CD4-positive, alpha-beta T cell (primary cell): ENCODE measurements around the gene APBA2. TPM values are rescaled to one million over a fixed set of nuclear protein-coding genes. Genes with fewer than 3 reads are reported as not detected.

Experiments
- ATAC-seq: fragments of 200-7000 bp; cut with Tn5 transposase; one replicate; pipeline ENCODE4 v1.10.0; 2022; ENCODE audit warnings: mild to moderate bottlenecking; ENCODE audit not compliant: poor library complexity
- CTCF ChIA-PET: fragments of 350-600 bp; sonication (Branson Sonifier 250); formaldehyde crosslinking; loops from one replicate; lab custom pipeline; 2021; ENCODE audit warnings: antibody characterized with exemption, inconsistent platforms; lab: Charles Lee
- POLR2A ChIA-PET: fragments of 350-600 bp; sonication (Branson Sonifier 250); formaldehyde crosslinking; loops from one replicate; lab custom pipeline; 2021; ENCODE audit warnings: antibody characterized with exemption, inconsistent platforms; lab: Charles Lee
- DNase-seq, 14 experiments: peaks; one replicate each; pipeline ENCODE4 v3.0.0-alpha.2; 2013 to 2020; ENCODE audit warnings: mixed read lengths in 2 of 14
- H3K27ac ChIP-seq, 2 donors: one replicate each; pipeline versions ENCODE4 v1.5.1 to v1.7.0; 2013; ENCODE audit warnings: low read length in 2 of 2, low read depth in 1 of 2, mild to moderate bottlenecking in 1 of 2
- H3K27me3 ChIP-seq, 2 experiments: 1 replicate in 1 of 2; 2 replicates in 1 of 2; pipeline versions ENCODE4 v1.6.1 to v1.7.0; 2013; ENCODE audit warnings: low read length in 2 of 2, control low read depth in 1 of 2, mild to moderate bottlenecking in 1 of 2, moderate library complexity in 1 of 2; ENCODE audit not compliant: insufficient read depth in 2 of 2, control insufficient read depth in 1 of 2
- H3K36me3 ChIP-seq: one replicate; pipeline ENCODE4 v1.6.1; 2013; ENCODE audit warnings: low read length, control low read depth; ENCODE audit not compliant: insufficient read depth
- H3K4me1 ChIP-seq: one replicate; pipeline ENCODE4 v1.6.1; 2013; ENCODE audit warnings: low read length, control low read depth; ENCODE audit not compliant: insufficient read depth
- H3K4me3 ChIP-seq: one replicate; pipeline ENCODE4 v1.5.1; 2013; ENCODE audit warnings: mild to moderate bottlenecking, low read length, moderate library complexity
- H3K9me3 ChIP-seq, 2 experiments: 1 replicate in 1 of 2; 2 replicates in 1 of 2; pipeline versions ENCODE4 v1.6.1 to v1.7.0; 2013; ENCODE audit warnings: low read length in 2 of 2, mild to moderate bottlenecking in 2 of 2, control low read depth in 1 of 2, moderate library complexity in 1 of 2; ENCODE audit not compliant: control insufficient read depth in 1 of 2, insufficient read depth in 1 of 2
- H3K27ac Mint-ChIP-seq: one replicate; pipeline ENCODE4 v1.8.0; 2020; ENCODE audit warnings: mixed read lengths
- H3K27me3 Mint-ChIP-seq: one replicate; pipeline ENCODE4 v1.8.0; 2021; ENCODE audit warnings: mixed read lengths
- H3K36me3 Mint-ChIP-seq: one replicate; pipeline ENCODE4 v1.8.0; 2021; ENCODE audit warnings: low read depth, mixed read lengths
- H3K4me1 Mint-ChIP-seq: one replicate; pipeline ENCODE4 v1.8.0; 2021; ENCODE audit warnings: low read depth, mixed read lengths
- H3K4me3 Mint-ChIP-seq: one replicate; pipeline ENCODE4 v1.8.0; 2020; ENCODE audit warnings: mild to moderate bottlenecking, mixed read lengths
- H3K9me3 Mint-ChIP-seq: one replicate; pipeline ENCODE4 v1.8.0; 2020; ENCODE audit warnings: mixed read lengths
- CTCF ChIP-seq: fragments of 200-600 bp; IDR thresholded peaks from one replicate; pipeline ENCODE4 v1.8.0; 2022; ENCODE audit warnings: antibody characterized with exemption, mild to moderate bottlenecking
- intact Hi-C, 2 experiments: fragments of 100-400 bp; cut with DNase I in 1 of 2; cut with micrococcal nuclease in 1 of 2; formaldehyde crosslinking; loops; one replicate each; pipeline versions ENCODE4 v1.15.1 to v1.9.0; 2023 to 2025; cut with DNase I, micrococcal nuclease
- total RNA-seq, 174 experiments: library from RNA in 2 of 174; stranded (reverse) in 2 of 174; gene quantifications; one replicate each; pipeline ENCODE4 v1.2.3 and lab custom pipeline; 2021 to 2026

The APBA2 gene
- total RNA-seq, 2 experiments from 2014 or later, result 123 to 126 TPM

DNA sequence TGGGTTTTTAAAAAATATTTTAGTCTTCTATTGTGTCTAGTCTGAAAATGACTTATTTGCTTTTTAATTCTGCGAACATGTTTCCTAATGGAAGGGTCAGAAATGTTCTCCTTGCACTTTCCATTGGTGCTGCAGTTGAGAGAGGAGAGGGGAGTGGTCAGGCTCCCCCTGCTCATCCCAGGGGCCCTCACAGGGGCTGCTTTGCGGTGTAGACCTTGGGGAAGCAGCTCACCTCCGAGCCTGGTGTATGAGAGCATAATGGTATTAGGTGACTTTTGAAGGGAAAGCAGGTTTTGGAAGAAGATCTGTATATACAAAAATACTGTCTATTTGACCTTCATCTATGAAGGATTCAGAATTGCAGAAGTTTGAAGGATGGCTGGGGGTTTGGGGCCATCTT lies 28.3 kb downstream of the APBA2 start:
- peaks cover 30% of the 10 kb centered on the region for H3K4me1 ChIP-seq
- H3K27ac Mint-ChIP-seq, result no peak overlapping the region
- peaks cover 8% of the 10 kb centered on the region for H3K36me3 Mint-ChIP-seq
- H3K27ac ChIP-seq, result no peak overlapping the region
- ATAC-seq, result no peak
- DNase-seq, result no peak
- H3K36me3 ChIP-seq, result peaks cover 6% of the 10 kb centered on the region
- no peaks in the 10 kb centered on the region for H3K9me3 Mint-ChIP-seq
- peaks cover 65% of the 10 kb centered on the region for H3K4me1 Mint-ChIP-seq
- ChIA-PET CTCF (interaction anchor here (1.2 kb wide), 1 partner anchor 11 kb away, joined by 3 read pairs; no protein-coding TSS in a partner anchor), POLR2A (interaction anchor here (1.3 kb wide), 1 partner anchor 11 kb away, joined by 3 read pairs; no protein-coding TSS in a partner anchor)
- H3K27me3 ChIP-seq, result no peaks in the 10 kb centered on the region
- no peaks in the 10 kb centered on the region for H3K9me3 ChIP-seq
- no peak overlapping the region for H3K4me3 ChIP-seq
- intact Hi-C loops, result no loop called here
- H3K4me3 Mint-ChIP-seq, result no peak overlapping the region
- no peaks in the 10 kb centered on the region for H3K27me3 Mint-ChIP-seq
- TF ChIP-seq CTCF, result no peak

DNA sequence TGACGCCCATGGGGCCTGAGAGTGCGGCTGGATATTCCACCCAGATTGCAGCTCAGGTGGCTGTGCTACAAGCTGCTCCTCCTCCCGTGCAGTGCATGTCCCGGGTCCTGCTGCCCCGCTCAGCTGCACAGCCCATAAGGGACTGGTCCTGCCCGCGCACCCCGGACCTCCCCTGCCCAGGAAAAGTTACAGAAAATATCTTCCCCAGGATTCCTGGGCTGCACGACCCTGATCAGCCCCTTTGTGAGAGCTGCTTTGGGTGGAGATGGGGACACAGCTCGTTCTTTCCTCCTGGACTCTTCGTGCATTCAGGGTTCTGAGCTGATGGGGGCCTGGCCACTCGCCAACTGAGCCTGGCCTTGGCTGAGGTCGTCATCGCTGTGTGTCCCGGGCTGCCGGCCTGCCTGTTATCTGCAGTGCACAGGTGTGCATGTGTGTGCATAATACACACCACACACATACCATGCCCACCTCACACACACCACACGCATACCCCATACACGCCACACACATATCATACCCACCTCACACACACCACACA lies 28.8 kb downstream of the APBA2 start:
- Mint-ChIP-seq H3K9me3 (no peaks in the 10 kb centered on the region), H3K4me3 (no peak overlapping the region), H3K27ac (no peak overlapping the region), H3K36me3 (peaks cover 3% of the 10 kb centered on the region), H3K4me1 (peaks cover 65% of the 10 kb centered on the region), H3K27me3 (no peaks in the 10 kb centered on the region)
- TF ChIP-seq CTCF, result no peak
- CTCF ChIA-PET, result interaction anchor here (1.2 kb wide), 1 partner anchor 11 kb away, joined by 3 read pairs; no protein-coding TSS in a partner anchor
- H3K27me3 ChIP-seq, result no peaks in the 10 kb centered on the region
- no peaks in the 10 kb centered on the region for H3K9me3 ChIP-seq
- POLR2A ChIA-PET, result interaction anchor here (0.6 to 1.3 kb wide), 2 partner anchors 11 to 22 kb away, joined by 3 read pairs; no protein-coding TSS in a partner anchor
- peaks cover 32% of the 10 kb centered on the region for H3K4me1 ChIP-seq
- H3K27ac ChIP-seq, result no peak overlapping the region
- no peak for DNase-seq
- peaks cover 4% of the 10 kb centered on the region for H3K36me3 ChIP-seq
- intact Hi-C loops, result no loop called here
- no peak for ATAC-seq
- no peak overlapping the region for H3K4me3 ChIP-seq

GRCh38 chr15:28915041-28915810 lies 29.5 kb downstream of the APBA2 start:
- H3K27ac ChIP-seq, result no peak overlapping the region
- no peak overlapping the region for H3K4me3 Mint-ChIP-seq
- ATAC-seq (no peak), DNase-seq (no peak)
- H3K9me3 ChIP-seq, result no peaks in the 10 kb centered on the region
- H3K27me3 ChIP-seq, result no peaks in the 10 kb centered on the region
- intact Hi-C loops, result no loop called here
- CTCF ChIA-PET, result no interaction called here
- no peaks in the 10 kb centered on the region for H3K27me3 Mint-ChIP-seq
- peaks cover 39% of the 10 kb centered on the region for H3K4me1 ChIP-seq
- peaks cover 4% of the 10 kb centered on the region for H3K36me3 ChIP-seq
- H3K9me3 Mint-ChIP-seq, result no peaks in the 10 kb centered on the region
- no peak overlapping the region for H3K4me3 ChIP-seq
- no peaks in the 10 kb centered on the region for H3K36me3 Mint-ChIP-seq
- no peak overlapping the region for H3K27ac Mint-ChIP-seq
- TF ChIP-seq CTCF, result no peak
- POLR2A ChIA-PET, result interaction anchor here (0.6 to 1.3 kb wide), 2 partner anchors 12 to 22 kb away, joined by 3 read pairs; no protein-coding TSS in a partner anchor
- H3K4me1 Mint-ChIP-seq, result peaks cover 65% of the 10 kb centered on the region
